ENCODE results near the gene NOD2.

Gene NOD2

DNA sequence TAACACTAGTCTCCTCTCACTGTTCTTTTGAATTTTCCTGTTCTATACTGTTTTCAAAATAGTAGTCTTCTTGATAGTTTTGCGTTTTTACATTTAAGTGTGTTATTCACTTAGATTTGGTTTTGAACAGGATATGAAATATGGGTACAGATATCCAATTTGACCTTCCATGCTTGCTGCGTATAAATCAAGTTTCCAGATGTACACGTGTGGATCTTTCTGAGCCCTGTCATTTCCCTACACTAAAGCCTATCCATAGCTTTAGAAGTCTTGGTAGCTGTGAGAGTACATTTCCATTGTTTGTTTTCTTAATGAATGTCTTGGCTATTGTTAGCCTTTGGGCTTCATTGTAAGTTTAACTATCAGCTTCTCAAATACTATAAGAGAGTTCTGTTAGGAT lies 68.8 kb downstream of the NOD2 start:
- no peak for DNase-seq (ENCODE audit: low read depth)
- TF ChIP-seq POLR2A (IDR thresholded peaks at IDR 0.05; ENCODE audit: extremely low read depth, insufficient read length) (no peak), MAX (IDR thresholded peaks at IDR 0.05; ENCODE audit: low read depth, low read length) (no peak), MYC (IDR thresholded peaks at IDR 0.05; ENCODE audit: low read depth, low read length) (no peak)
- TF ChIP-seq, protein P1, sequence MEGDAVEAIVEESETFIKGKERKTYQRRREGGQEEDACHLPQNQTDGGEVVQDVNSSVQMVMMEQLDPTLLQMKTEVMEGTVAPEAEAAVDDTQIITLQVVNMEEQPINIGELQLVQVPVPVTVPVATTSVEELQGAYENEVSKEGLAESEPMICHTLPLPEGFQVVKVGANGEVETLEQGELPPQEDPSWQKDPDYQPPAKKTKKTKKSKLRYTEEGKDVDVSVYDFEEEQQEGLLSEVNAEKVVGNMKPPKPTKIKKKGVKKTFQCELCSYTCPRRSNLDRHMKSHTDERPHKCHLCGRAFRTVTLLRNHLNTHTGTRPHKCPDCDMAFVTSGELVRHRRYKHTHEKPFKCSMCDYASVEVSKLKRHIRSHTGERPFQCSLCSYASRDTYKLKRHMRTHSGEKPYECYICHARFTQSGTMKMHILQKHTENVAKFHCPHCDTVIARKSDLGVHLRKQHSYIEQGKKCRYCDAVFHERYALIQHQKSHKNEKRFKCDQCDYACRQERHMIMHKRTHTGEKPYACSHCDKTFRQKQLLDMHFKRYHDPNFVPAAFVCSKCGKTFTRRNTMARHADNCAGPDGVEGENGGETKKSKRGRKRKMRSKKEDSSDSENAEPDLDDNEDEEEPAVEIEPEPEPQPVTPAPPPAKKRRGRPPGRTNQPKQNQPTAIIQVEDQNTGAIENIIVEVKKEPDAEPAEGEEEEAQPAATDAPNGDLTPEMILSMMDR (IDR thresholded peaks at IDR 0.05; ENCODE audit: low read depth, low read length): no peak
- H3K4me3 ChIP-seq (ENCODE audit: low read depth, low read length): no peak overlapping the region

DNA sequence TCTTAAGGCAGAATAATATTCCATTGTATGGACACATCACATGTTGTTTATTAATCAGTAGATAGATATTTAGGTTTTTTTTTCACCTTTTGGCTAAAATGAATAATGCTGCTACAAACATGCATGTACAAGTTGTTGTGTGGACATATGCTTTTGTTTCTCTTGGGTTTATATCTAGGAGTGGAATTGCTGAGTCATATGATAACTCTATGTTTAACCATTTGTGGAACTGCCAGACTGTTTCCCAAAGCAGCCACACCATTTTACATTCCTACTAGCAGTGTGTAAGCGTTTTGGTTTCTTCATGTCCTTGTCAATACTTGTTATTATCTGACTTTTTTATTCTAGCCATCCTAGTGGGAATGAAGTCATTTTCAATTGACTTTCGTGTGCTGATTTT lies 69.8 kb downstream of the NOD2 start:
- TF ChIP-seq MYC (IDR thresholded peaks at IDR 0.05; ENCODE audit: low read depth, low read length): no peak
- TF ChIP-seq, protein P1 (IDR thresholded peaks at IDR 0.05; ENCODE audit: low read depth, low read length): no peak
- no peak for TF ChIP-seq POLR2A (IDR thresholded peaks at IDR 0.05; ENCODE audit: extremely low read depth, insufficient read length)
- no peak for TF ChIP-seq MAX (IDR thresholded peaks at IDR 0.05; ENCODE audit: low read depth, low read length)
- DNase-seq (ENCODE audit: low read depth): no peak
- H3K4me3 ChIP-seq (ENCODE audit: low read depth, low read length): no peak overlapping the region

GRCh38 chr16:50765260-50765659 lies 71.9 kb downstream of the NOD2 start:
- TF ChIP-seq, protein P1 (IDR thresholded peaks at IDR 0.05; ENCODE audit: low read depth, low read length): no peak
- TF ChIP-seq MYC (IDR thresholded peaks at IDR 0.05; ENCODE audit: low read depth, low read length): no peak
- TF ChIP-seq POLR2A (IDR thresholded peaks at IDR 0.05; ENCODE audit: extremely low read depth, insufficient read length): no peak
- TF ChIP-seq MAX (IDR thresholded peaks at IDR 0.05; ENCODE audit: low read depth, low read length): no peak
- DNase-seq (ENCODE audit: low read depth): no peak

DNA sequence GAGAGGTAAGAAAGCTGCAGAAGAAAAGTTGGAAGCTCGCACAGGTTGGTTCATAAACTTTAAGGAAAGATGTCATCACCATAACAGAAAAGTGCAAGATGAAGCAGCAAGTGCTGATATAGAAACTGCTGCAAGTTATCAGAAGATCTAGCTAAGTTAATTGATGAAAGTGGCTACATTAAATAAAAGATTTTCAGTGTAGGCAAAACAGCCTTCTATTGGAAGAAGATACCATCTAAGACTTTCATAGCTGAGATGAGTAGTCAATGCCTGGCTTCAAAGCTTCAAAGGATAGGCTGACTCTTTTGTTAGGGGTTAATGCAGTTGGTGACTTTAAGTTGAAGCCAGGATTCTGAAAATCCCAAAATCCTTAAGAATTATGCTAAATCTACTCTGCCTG lies 72.5 kb downstream of the NOD2 start:
- no peak overlapping the region for H3K4me3 ChIP-seq (ENCODE audit: low read depth, low read length)
- no peak for TF ChIP-seq MAX (IDR thresholded peaks at IDR 0.05; ENCODE audit: low read depth, low read length)
- TF ChIP-seq POLR2A (IDR thresholded peaks at IDR 0.05; ENCODE audit: extremely low read depth, insufficient read length): no peak
- TF ChIP-seq, protein P1 (IDR thresholded peaks at IDR 0.05; ENCODE audit: low read depth, low read length): no peak
- no peak for TF ChIP-seq MYC (IDR thresholded peaks at IDR 0.05; ENCODE audit: low read depth, low read length)
- DNase-seq (ENCODE audit: low read depth): no peak

More at GRCh38 chr16:50765260-50765659, 71.9 kb downstream of the NOD2 start:
- no peak overlapping the region for H3K4me3 ChIP-seq (ENCODE audit: low read depth, low read length)

GRCh38 chr16:50767197-50767596 lies 73.8 kb downstream of the NOD2 start:
- DNase-seq (ENCODE audit: low read depth): no peak
- H3K4me3 ChIP-seq (ENCODE audit: low read depth, low read length): no peak overlapping the region
- TF ChIP-seq, protein P1 (IDR thresholded peaks at IDR 0.05; ENCODE audit: low read depth, low read length): no peak
- TF ChIP-seq MAX (IDR thresholded peaks at IDR 0.05; ENCODE audit: low read depth, low read length) (no peak), MYC (IDR thresholded peaks at IDR 0.05; ENCODE audit: low read depth, low read length) (no peak), POLR2A (IDR thresholded peaks at IDR 0.05; ENCODE audit: extremely low read depth, insufficient read length) (no peak)

DNA sequence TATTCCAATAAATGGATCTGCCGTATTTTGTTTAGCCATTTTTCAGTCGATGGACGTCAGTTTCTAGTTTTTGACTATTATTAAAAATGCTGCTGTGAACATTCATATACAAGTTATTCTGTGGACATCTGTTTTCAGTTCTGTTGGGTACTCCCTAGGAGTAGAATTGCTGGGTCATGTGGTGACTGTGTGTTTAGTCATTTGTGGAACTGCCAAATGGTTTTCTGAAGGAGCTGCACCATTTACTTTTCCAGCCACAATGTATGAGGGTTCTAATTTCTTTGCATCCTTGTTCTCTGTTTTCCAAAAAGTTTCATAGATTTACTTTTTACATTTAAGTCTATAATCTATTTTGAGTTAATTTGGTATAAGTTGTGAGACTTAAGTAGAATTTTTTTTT lies 78.0 kb downstream of the NOD2 start:
- DNase-seq (ENCODE audit: low read depth): no peak
- no peak overlapping the region for H3K4me3 ChIP-seq (ENCODE audit: low read depth, low read length)
- no peak for TF ChIP-seq POLR2A (IDR thresholded peaks at IDR 0.05; ENCODE audit: extremely low read depth, insufficient read length)
- TF ChIP-seq, protein P1 (IDR thresholded peaks at IDR 0.05; ENCODE audit: low read depth, low read length): no peak
- TF ChIP-seq MAX (IDR thresholded peaks at IDR 0.05; ENCODE audit: low read depth, low read length): no peak
- TF ChIP-seq MYC (IDR thresholded peaks at IDR 0.05; ENCODE audit: low read depth, low read length): no peak
